K562 (cell line): ENCODE measurements around the gene UGT1A5. TPM values are rescaled to one million over a fixed set of nuclear protein-coding genes. Genes with fewer than 3 reads are reported as not detected.

ENCODE experiments used
- ATAC-seq: fragments of 200-7000 bp; cut with Tn5 transposase; 3 replicates; pipeline ENCODE4 v1.9.1; 2020; ENCODE audit warnings: moderate library complexity
- BruUV-seq: library from RNA; stranded (reverse); fragments of 400-500 nt; replicated peaks from 2 replicates; lab custom pipeline; 2021; lab: Mats Ljungman, UMichigan
- CTCF ChIA-PET: fragments of 300-600 bp; formaldehyde crosslinking; extraction: SDS; loops from one replicate; lab custom pipeline; 2021; ENCODE audit warnings: low intra/inter-chr PET ratio; lab: Yijun Ruan, JAX
- POLR2A ChIA-PET: fragments of 300-600, 350-650 bp; sonication (Branson Sonifier 250); formaldehyde crosslinking; extraction: SDS; loops from one replicate; lab custom pipeline; 2021; ENCODE audit warnings: antibody characterized with exemption, inconsistent platforms; lab: Yijun Ruan, JAX
- DNase-seq, 4 experiments: peaks; one replicate each; pipeline versions ENCODE4 v3.0.0 to v3.0.0-alpha.2; 2011 to 2018; ENCODE audit warnings: low spot score in 3 of 4, mixed read lengths in 3 of 4; ENCODE audit errors: extremely low read depth in 1 of 4
- FAIRE-seq: peaks from 2 replicates; lab custom pipeline; 2011; peaks lifted over from hg19 to GRCh38; lab: Jason Lieb, UNC
- H2AFZ ChIP-seq: 2 replicates; pipeline ENCODE4 v1.6.0; 2011; ENCODE audit warnings: low read depth, low read length, control low read depth, inconsistent platforms
- H3K27ac ChIP-seq: fragments of 200-600 bp; 3 replicates; pipeline ENCODE4 v1.8.0; 2011; ENCODE audit warnings: low read depth, mild to moderate bottlenecking, control low read depth, inconsistent platforms, low read length, moderate library complexity, mixed read lengths; ENCODE audit errors: extremely low read depth
- H3K27me3 ChIP-seq, 2 experiments: fragments of 300-600 bp in 1 of 2; 2 replicates in 1 of 2; 3 replicates in 1 of 2; pipeline versions ENCODE4 v1.6.0 to v1.8.0; 2011; ENCODE audit warnings: inconsistent platforms in 2 of 2, low read length in 2 of 2, mild to moderate bottlenecking in 1 of 2, mixed read lengths in 1 of 2, moderate library complexity in 1 of 2; ENCODE audit not compliant: control insufficient read depth in 2 of 2, insufficient read depth in 2 of 2
- H3K36me3 ChIP-seq: fragments of 300-600 bp; 3 replicates; pipeline ENCODE4 v1.8.0; 2011; ENCODE audit warnings: mild to moderate bottlenecking, low read length, inconsistent platforms; ENCODE audit not compliant: control insufficient read depth, insufficient read depth
- H3K4me1 ChIP-seq, 2 experiments: fragments of 200-600 bp in 1 of 2; replicated peaks in 1 of 2; 2 replicates in 1 of 2; 3 replicates in 1 of 2; pipeline versions ENCODE4 v1.5.1 to v1.8.0; 2011; ENCODE audit warnings: inconsistent platforms in 2 of 2, low read length in 2 of 2, mild to moderate bottlenecking in 1 of 2, mixed read lengths in 1 of 2, moderate library complexity in 1 of 2; ENCODE audit not compliant: control insufficient read depth in 2 of 2, insufficient read depth in 2 of 2
- H3K4me2 ChIP-seq: 2 replicates; pipeline ENCODE4 v1.6.1; 2011; ENCODE audit warnings: low read length, control low read depth, inconsistent platforms, mixed read lengths; ENCODE audit not compliant: insufficient read depth
- H3K4me3 ChIP-seq: fragments of 200-600 bp; sonication (generic), shearing (Covaris generic); 2 replicates; pipeline ENCODE4 v1.5.1; 2016; ENCODE audit warnings: control low read depth, inconsistent platforms
- H3K79me2 ChIP-seq: fragments of 200-600 bp; 3 replicates; pipeline ENCODE4 v1.8.0; 2011; ENCODE audit warnings: low read length, inconsistent platforms; ENCODE audit not compliant: control insufficient read depth, insufficient read depth
- H3K9ac ChIP-seq, 2 experiments: 2 replicates each; pipeline versions ENCODE4 v1.6.0 to v1.6.1; 2011; ENCODE audit warnings: low read depth in 2 of 2, low read length in 2 of 2, control low read depth in 1 of 2, inconsistent platforms in 1 of 2, mild to moderate bottlenecking in 1 of 2, mixed read lengths in 1 of 2; ENCODE audit not compliant: insufficient read depth in 1 of 2
- H3K9me1 ChIP-seq: one replicate; pipeline ENCODE4 v1.6.0; 2011; ENCODE audit warnings: inconsistent platforms, mild to moderate bottlenecking, low read length, moderate library complexity; ENCODE audit not compliant: control insufficient read depth, insufficient read depth
- H3K9me3 ChIP-seq: replicated peaks from 2 replicates; pipeline ENCODE4 v1.5.1; 2011; ENCODE audit warnings: low read depth, low read length, inconsistent platforms; ENCODE audit not compliant: control insufficient read depth, insufficient read depth
- H4K20me1 ChIP-seq: replicated peaks from 2 replicates; pipeline ENCODE4 v1.6.1; 2011; ENCODE audit warnings: low read length, inconsistent platforms, mixed read lengths; ENCODE audit not compliant: control insufficient read depth, insufficient read depth
- C11orf30 ChIP-seq: fragments of 450-650 bp; IDR thresholded peaks from 2 replicates; pipeline ENCODE4 v1.6.1; 2016; ENCODE audit warnings: low read depth, mild to moderate bottlenecking
- HCFC1 ChIP-seq: IDR thresholded peaks from 2 replicates; pipeline ENCODE4 v1.6.1; 2012; ENCODE audit warnings: low read depth, low read length, improper control_type of control experiment
- MAFF ChIP-seq: IDR thresholded peaks from 2 replicates; pipeline ENCODE4 v1.6.1; 2012; ENCODE audit warnings: low read length, improper control_type of control experiment
- MAFG ChIP-seq: fragments of 450-650 bp; conservative IDR thresholded peaks from 2 replicates; pipeline ENCODE4 v1.6.1; 2016; ENCODE audit warnings: missing genetic modification characterization, missing compliant biosample characterization
- MAFK ChIP-seq: IDR thresholded peaks from 2 replicates; pipeline ENCODE4 v1.6.1; 2011; ENCODE audit warnings: low read length, improper control_type of control experiment
- PTTG1 ChIP-seq: fragments of 450-650 bp; IDR thresholded peaks from 2 replicates; pipeline ENCODE4 v1.6.1; 2016; ENCODE audit warnings: low read depth, mild to moderate bottlenecking, missing genetic modification characterization, missing compliant biosample characterization
- SMARCE1 ChIP-seq: fragments of 450-650 bp; IDR thresholded peaks from 2 replicates; pipeline ENCODE4 v1.7.1; 2016; ENCODE audit warnings: mild to moderate bottlenecking
- TCF3 ChIP-seq: sonication (generic); formaldehyde crosslinking; IDR thresholded peaks from 2 replicates; pipeline ENCODE4 v1.4.0; 2020; ENCODE audit warnings: mild to moderate bottlenecking, missing genetic modification reagents
- ZNF316 ChIP-seq: fragments of 450-650 bp; IDR thresholded peaks from 2 replicates; pipeline ENCODE4 v1.6.1; 2016
- WGBS: fragments of 100-300 bp; shearing (Covaris generic); methylation state at CpG from one replicate; pipeline ENCODE4 v1.1.6; 2016; ENCODE audit warnings: low coverage, mixed read lengths; ENCODE audit not compliant: insufficient coverage; ENCODE audit errors: missing lambda C conversion rate; 5-methylcytosine and 5-hydroxymethylcytosine counted together
- in situ Hi-C: fragments of 300-500 bp; cut with MboI; formaldehyde crosslinking; loops from 4 replicates; pipeline ENCODE4 v1.15.0; 2018; ENCODE audit warnings: inconsistent platforms, mixed read lengths
- intact Hi-C: fragments of 100-400 bp; cut with micrococcal nuclease; formaldehyde crosslinking; loops from 2 replicates; pipeline ENCODE4 v1.14.2; 2022
- polyA plus RNA-seq, 8 experiments: library from polyadenylated mRNA; depleted of rRNA in 4 of 8; stranded (reverse) in 5 of 8; unstranded in 3 of 8; fragments of >200 nt; fragmentation: Nextera tagmentation in 2 of 8; fragmentation: Illumina TruSeq in 1 of 8; extraction: Ambion mirVana in 2 of 8; extraction: Trizol in 1 of 8; gene quantifications; 2 replicates each; pipeline versions ENCODE4 v1.2.1 to v1.2.3, GENCODE V29; 2011 to 2014; ENCODE audit warnings: inconsistent platforms in 1 of 8, missing spikeins in 1 of 8
- total RNA-seq, 7 experiments: library from RNA; depleted of rRNA in 6 of 7; stranded (reverse); fragments of >200 nt in 6 of 7; fragmentation: Illumina TruSeq in 2 of 7; extraction: Trizol in 2 of 7; gene quantifications; 2 replicates each; pipeline versions ENCODE4 v1.2.1 to v1.2.3, GENCODE V29; 2011 to 2021; ENCODE audit warnings: low replicate concordance in 1 of 7

Gene UGT1A5
- total and polyA plus RNA-seq, 9 of the 15 experiments (the other 6 are each of a cell fraction or from before 2014, with no cell fraction given), result not detected

- intact Hi-C loops, result no loop called here
- Histone ChIP-seq H3K27ac (no peak overlapping the region), H2AFZ (no peak overlapping the region), H3K4me2 (no peak overlapping the region), H3K36me3 (no peaks in the 10 kb centered on the region), H3K79me2 (no peaks in the 10 kb centered on the region), H3K4me3 (no peak overlapping the region), H3K9ac (no peak overlapping the region), H3K4me1 (no peaks in the 10 kb centered on the region), H3K9me3 (no peaks in the 10 kb centered on the region), H4K20me1 (no peaks in the 10 kb centered on the region), H3K9me1 (no peaks in the 10 kb centered on the region), H3K27me3 (peaks cover 0 to 10% of the 10 kb centered on the region in 2 experiments; a peak in 2 of 5 replicates)
- ChIA-PET CTCF (no interaction called here), POLR2A (interaction anchor here (1.0 kb wide), 1 partner anchor 10 kb away, joined by 3 read pairs; no protein-coding TSS in a partner anchor)
- in situ Hi-C loops, result no loop called here
- TF ChIP-seq SMARCE1, result no peak
- peak; percentile 57 for TF ChIP-seq MAFF
- TF ChIP-seq PTTG1 (tag), result no peak
- peak; percentile 37; the same call in 1 of the 2 replicates for TF ChIP-seq C11orf30
- no peak for TF ChIP-seq HCFC1
- no peak for TF ChIP-seq TCF3 (CRISPR knock-in tag)
- TF ChIP-seq ZNF316, result peak; percentile 56
- peak; percentile 44 for TF ChIP-seq MAFG (tag)
- TF ChIP-seq MAFK, result peak; percentile 54; the same call in 1 of the 2 replicates
- ATAC-seq (no peak), DNase-seq (no peak), FAIRE-seq (no peak)
- WGBS, result 0% methylated on average over 3 of the region's 4 CpGs
- no TSS peak for BruUV-seq
These were observed 48.5 kb downstream of the UGT1A5 start for GRCh38 chr2:233761040-233761769.
